Keratinocyte (primary cell): ENCODE data around the gene TPD52L3. TPM values are rescaled to one million over a fixed set of nuclear protein-coding genes. Genes with fewer than 3 reads are reported as not detected.

ENCODE experiments used
- DNase-seq: peaks from one replicate; pipeline ENCODE4 v3.0.0-alpha.2; 2011; ENCODE audit warnings: low read depth, missing footprints, low spot score
- FAIRE-seq: peaks from 2 replicates; lab custom pipeline; 2011; peaks lifted over from hg19 to GRCh38; lab: Jason Lieb, UNC
- H2AFZ ChIP-seq: 2 replicates; pipeline ENCODE4 v1.6.0; 2012; ENCODE audit warnings: low read length, control low read depth, inconsistent platforms; ENCODE audit not compliant: control insufficient read depth
- H3K27ac ChIP-seq: 2 replicates; pipeline ENCODE4 v1.5.1; 2011; ENCODE audit warnings: low read length; ENCODE audit not compliant: control insufficient read depth, insufficient read depth
- H3K27me3 ChIP-seq: 3 replicates; pipeline ENCODE4 v1.6.0; 2011; ENCODE audit warnings: low read length; ENCODE audit not compliant: control insufficient read depth, insufficient read depth; ENCODE audit errors: extremely low read depth
- H3K36me3 ChIP-seq, 2 experiments: 2 replicates in 1 of 2; 3 replicates in 1 of 2; pipeline ENCODE4 v1.5.1; 2011; ENCODE audit warnings: low read length in 2 of 2, mild to moderate bottlenecking in 1 of 2; ENCODE audit not compliant: control insufficient read depth in 2 of 2, insufficient read depth in 2 of 2; ENCODE audit errors: extremely low read depth in 1 of 2
- H3K4me1 ChIP-seq: 3 replicates; pipeline ENCODE4 v1.5.1; 2011; ENCODE audit warnings: low read length; ENCODE audit not compliant: control insufficient read depth, insufficient read depth; ENCODE audit errors: extremely low read depth
- H3K4me2 ChIP-seq: 3 replicates; pipeline ENCODE4 v1.6.0; 2011; ENCODE audit warnings: low read depth, low read length; ENCODE audit not compliant: control insufficient read depth, insufficient read depth; ENCODE audit errors: extremely low read depth
- H3K4me3 ChIP-seq, 3 experiments: fragments of 200-600 bp in 1 of 3; sonication (generic) in 1 of 3; 2 replicates in 2 of 3; 3 replicates in 1 of 3; pipeline ENCODE4 v1.5.1; 2011 to 2016; ENCODE audit warnings: low read length in 3 of 3, mild to moderate bottlenecking in 3 of 3, control low read depth in 2 of 3, inconsistent platforms in 1 of 3, low read depth in 1 of 3, mixed read lengths in 1 of 3, mixed run types in 1 of 3, moderate library complexity in 1 of 3; ENCODE audit not compliant: control insufficient read depth in 2 of 3, insufficient read depth in 2 of 3; ENCODE audit errors: extremely low read depth in 1 of 3
- H3K79me2 ChIP-seq: 2 replicates; pipeline ENCODE4 v1.6.0; 2012; ENCODE audit warnings: low read length; ENCODE audit not compliant: control insufficient read depth, insufficient read depth
- H3K9ac ChIP-seq: 3 replicates; pipeline ENCODE4 v1.6.0; 2011; ENCODE audit warnings: low read length; ENCODE audit not compliant: control insufficient read depth, insufficient read depth; ENCODE audit errors: extremely low read depth
- H3K9me1 ChIP-seq: 3 replicates; pipeline ENCODE4 v1.6.0; 2011; ENCODE audit warnings: low read length; ENCODE audit not compliant: control insufficient read depth, insufficient read depth; ENCODE audit errors: extremely low read depth
- H3K9me3 ChIP-seq: 2 replicates; pipeline ENCODE4 v1.5.1; 2012; ENCODE audit warnings: low read depth, low read length; ENCODE audit not compliant: control insufficient read depth
- H4K20me1 ChIP-seq: 3 replicates; pipeline ENCODE4 v1.6.0; 2011; ENCODE audit warnings: low read length; ENCODE audit not compliant: control insufficient read depth, insufficient read depth; ENCODE audit errors: extremely low read depth
- CTCF ChIP-seq, 3 experiments: IDR thresholded peaks in 1 of 3; conservative IDR thresholded peaks in 1 of 3; optimal IDR thresholded peaks in 1 of 3; 2 replicates in 2 of 3; 3 replicates in 1 of 3; pipeline versions ENCODE3 to v1.5.1; 2011; ENCODE audit warnings: low read length in 3 of 3, mild to moderate bottlenecking in 3 of 3, moderate library complexity in 2 of 3, control low read depth in 1 of 3, inconsistent platforms in 1 of 3; ENCODE audit not compliant: insufficient read depth in 2 of 3; ENCODE audit errors: extremely low read depth in 1 of 3
- EZH2 ChIP-seq: IDR thresholded peaks from one replicate; pipeline ENCODE4 v1.6.1; 2012; ENCODE audit warnings: inconsistent platforms, mild to moderate bottlenecking, low read length, moderate library complexity
- dilution Hi-C: fragments of 300-500 bp; cut with MboI; formaldehyde crosslinking; loops from one replicate; pipeline ENCODE4 v1.7.0; 2020; ENCODE audit warnings: low sequenced_read_pairs; ENCODE audit not compliant: extremely low pct_ligation_motif_present
- polyA plus RNA-seq, 5 experiments: library from polyadenylated mRNA; depleted of rRNA in 3 of 5; stranded (reverse) in 3 of 5; stranded (forward) in 1 of 5; unstranded in 1 of 5; fragments of >200 nt; gene quantifications; 1 replicate in 1 of 5; 2 replicates in 3 of 5; 3 replicates in 1 of 5; pipeline versions ENCODE4 v1.2.1 to v1.2.3, GENCODE V29; 2011 to 2012; ENCODE audit warnings: missing spikeins in 2 of 5, low read depth in 1 of 5, low replicate concordance in 1 of 5

The TPD52L3 gene
- polyA plus RNA-seq, 1 donor (not counting 4 experiments of a cell fraction or from before 2014, with no cell fraction given), result not detected

GRCh38 chr9:6330958-6331634, 2.9 kb downstream of the TPD52L3 start:
- H3K27me3 ChIP-seq, result no peaks in the 10 kb centered on the region
- dilution Hi-C loops, result no loop called here
- TF ChIP-seq CTCF (optimal IDR thresholded peaks at IDR 0.05 in 1 of 3, IDR thresholded peaks at IDR 0.05 in 1 of 3, conservative IDR thresholded peaks at IDR 0.05 in 1 of 3; ENCODE audit: extremely low read depth in 1 of 3, insufficient read depth in 2 of 3, low read length in 3 of 3), result no peak
- TF ChIP-seq EZH2, result no peak
- no peak overlapping the region for H3K27ac ChIP-seq
- H4K20me1 ChIP-seq, result no peaks in the 10 kb centered on the region
- H3K4me2 ChIP-seq, result no peak overlapping the region
- no peak overlapping the region for H3K9ac ChIP-seq
- H3K4me1 ChIP-seq, result no peaks in the 10 kb centered on the region
- H3K9me1 ChIP-seq, result no peaks in the 10 kb centered on the region
- no peak overlapping the region for H2AFZ ChIP-seq
- no peak overlapping the region for H3K4me3 ChIP-seq
- FAIRE-seq (no peak), DNase-seq (no peak)
- H3K79me2 ChIP-seq, result no peaks in the 10 kb centered on the region
- no peaks in the 10 kb centered on the region for H3K9me3 ChIP-seq
- no peaks in the 10 kb centered on the region for H3K36me3 ChIP-seq

- no peak overlapping the region for H2AFZ ChIP-seq
- no peak overlapping the region for H3K9ac ChIP-seq
- no peaks in the 10 kb centered on the region for H4K20me1 ChIP-seq
- H3K27ac ChIP-seq, result no peak overlapping the region
- DNase-seq (no peak), FAIRE-seq (no peak)
- TF ChIP-seq EZH2, result no peak
- no peak for TF ChIP-seq CTCF (optimal IDR thresholded peaks at IDR 0.05 in 1 of 3, IDR thresholded peaks at IDR 0.05 in 1 of 3, conservative IDR thresholded peaks at IDR 0.05 in 1 of 3; ENCODE audit: extremely low read depth in 1 of 3, insufficient read depth in 2 of 3, low read length in 3 of 3)
- dilution Hi-C loops, result no loop called here
- no peaks in the 10 kb centered on the region for H3K27me3 ChIP-seq
- H3K9me1 ChIP-seq, result no peaks in the 10 kb centered on the region
- no peak overlapping the region for H3K4me3 ChIP-seq
- no peaks in the 10 kb centered on the region for H3K36me3 ChIP-seq
- H3K79me2 ChIP-seq, result no peaks in the 10 kb centered on the region
- H3K9me3 ChIP-seq, result no peaks in the 10 kb centered on the region
- no peaks in the 10 kb centered on the region for H3K4me1 ChIP-seq
- no peak overlapping the region for H3K4me2 ChIP-seq
Observed at GRCh38 chr9:6334305-6334704, 6.1 kb downstream of the TPD52L3 start.
